ENCODE results near the gene SIMC1. TPM values are rescaled to one million over a fixed set of nuclear protein-coding genes. Genes with fewer than 3 reads are reported as not detected.
"Not testable (repeated sequence)": the region's sequence is repeated elsewhere in the genome, so short reads cannot be mapped to it uniquely, and the experiment has no call there.

Gene SIMC1
- total RNA-seq, 2 experiments from 2014 or later = 21.5 to 21.9 TPM

- intact Hi-C loops (cut with micrococcal nuclease); DNase-seq; H3K4me3 Mint-ChIP-seq; H3K4me1 Mint-ChIP-seq (ENCODE audit: low read depth); H3K27ac Mint-ChIP-seq; ATAC-seq; H3K9me3 Mint-ChIP-seq; POLR2A ChIA-PET; H3K27me3 Mint-ChIP-seq; CTCF ChIA-PET: not testable (repeated sequence)
- peaks cover 16% of the 10 kb centered on the region for H3K36me3 Mint-ChIP-seq (ENCODE audit: low read depth)
These were observed 22.5 kb downstream of the SIMC1 start for GRCh38 chr5:176260682-176261081.

GRCh38 chr5:176266448-176266847 is 28.2 kb downstream of the SIMC1 start:
- DNase-seq; CTCF ChIA-PET; H3K27me3 Mint-ChIP-seq; intact Hi-C loops (cut with micrococcal nuclease); POLR2A ChIA-PET; H3K4me3 Mint-ChIP-seq; H3K9me3 Mint-ChIP-seq: not testable (repeated sequence)
- peaks cover 16% of the 10 kb centered on the region for H3K36me3 Mint-ChIP-seq (ENCODE audit: low read depth)
- peak; percentile 98 for ATAC-seq
- peaks cover 10% of the 10 kb centered on the region for H3K4me1 Mint-ChIP-seq (ENCODE audit: low read depth)
- peak overlapping the region; percentile 78 for H3K27ac Mint-ChIP-seq

GRCh38 chr5:176289018-176289417 is 50.8 kb downstream of the SIMC1 start:
- H3K4me1 Mint-ChIP-seq (ENCODE audit: low read depth); intact Hi-C loops (cut with micrococcal nuclease); H3K27ac Mint-ChIP-seq; ATAC-seq; CTCF ChIA-PET; POLR2A ChIA-PET; H3K4me3 Mint-ChIP-seq; H3K27me3 Mint-ChIP-seq; DNase-seq; H3K36me3 Mint-ChIP-seq (ENCODE audit: low read depth); H3K9me3 Mint-ChIP-seq: not testable (repeated sequence)

- H3K4me1 Mint-ChIP-seq (ENCODE audit: low read depth); H3K27ac Mint-ChIP-seq; H3K36me3 Mint-ChIP-seq (ENCODE audit: low read depth); H3K27me3 Mint-ChIP-seq; H3K4me3 Mint-ChIP-seq; DNase-seq; H3K9me3 Mint-ChIP-seq; CTCF ChIA-PET; POLR2A ChIA-PET; intact Hi-C loops (cut with micrococcal nuclease); ATAC-seq: not testable (repeated sequence)
These were observed 52.0 kb downstream of the SIMC1 start for GRCh38 chr5:176290057-176290840.

- intact Hi-C loops (cut with micrococcal nuclease); H3K9me3 Mint-ChIP-seq; DNase-seq; H3K4me3 Mint-ChIP-seq; H3K27me3 Mint-ChIP-seq; CTCF ChIA-PET; POLR2A ChIA-PET; H3K4me1 Mint-ChIP-seq (ENCODE audit: low read depth); H3K27ac Mint-ChIP-seq; ATAC-seq: not testable (repeated sequence)
- H3K36me3 Mint-ChIP-seq (ENCODE audit: low read depth) = peaks cover 35% of the 10 kb centered on the region
These were observed 67.1 kb downstream of the SIMC1 start for GRCh38 chr5:176305356-176305755.

GRCh38 chr5:176317534-176318374 is 79.5 kb downstream of the SIMC1 start:
- DNase-seq (no peak), ATAC-seq (no peak)
- intact Hi-C loops (cut with micrococcal nuclease) = no loop called here
- no peak overlapping the region for H3K27ac Mint-ChIP-seq
- no peaks in the 10 kb centered on the region for H3K27me3 Mint-ChIP-seq
- H3K4me1 Mint-ChIP-seq (ENCODE audit: low read depth) = no peaks in the 10 kb centered on the region
- CTCF ChIA-PET = no interaction called here
- H3K36me3 Mint-ChIP-seq (ENCODE audit: low read depth) = peaks cover 10% of the 10 kb centered on the region
- no peaks in the 10 kb centered on the region for H3K9me3 Mint-ChIP-seq
- POLR2A ChIA-PET = no interaction called here
- no peak for TF ChIP-seq CTCF (IDR thresholded peaks at IDR 0.05)
- H3K4me3 Mint-ChIP-seq = no peak overlapping the region

GRCh38 chr5:176319827-176320554 is 81.8 kb downstream of the SIMC1 start:
- POLR2A ChIA-PET = interaction anchor here (0.6 kb wide), 1 partner anchor 541 kb away, joined by 3 read pairs; no protein-coding TSS in a partner anchor
- Mint-ChIP-seq H3K27ac (no peak overlapping the region), H3K27me3 (no peaks in the 10 kb centered on the region), H3K4me3 (no peak overlapping the region), H3K9me3 (no peaks in the 10 kb centered on the region), H3K4me1 (ENCODE audit: low read depth) (no peaks in the 10 kb centered on the region), H3K36me3 (ENCODE audit: low read depth) (peaks cover 12% of the 10 kb centered on the region)
- DNase-seq (no peak), ATAC-seq (no peak)
- peak; percentile 14 for TF ChIP-seq CTCF (IDR thresholded peaks at IDR 0.05)
- CTCF ChIA-PET = interaction anchor here (1.1 to 1.6 kb wide), 2 partner anchors 10 to 31 kb away, joined by 3 to 4 read pairs; no protein-coding TSS in a partner anchor
- intact Hi-C loops (cut with micrococcal nuclease) = no loop called here

Measured in activated CD8-positive, alpha-beta T cell treated with anti-CD3 and anti-CD28 coated beads for 36 hours (primary cell).